T-helper 2 cell treated with Interferon-gamma antibody and Interleukin-4, amounts not matched to agents 100 ng/mL and 5 ng/mL, for 36 hours (primary cell): ENCODE data around the gene SLC41A2. TPM values are rescaled to one million over a fixed set of nuclear protein-coding genes. Genes with fewer than 3 reads are reported as not detected.

ENCODE experiments used
- intact Hi-C: fragments of 100-400 bp; cut with micrococcal nuclease; formaldehyde crosslinking; loops from one replicate; pipeline ENCODE4 v1.15.1; 2023
- total RNA-seq: library from RNA; stranded (reverse); gene quantifications from 2 replicates; pipeline ENCODE4 v1.2.3, GENCODE V29; 2022

Gene SLC41A2
- total RNA-seq, 1 donor from 2014 or later: 1.6 TPM

DNA sequence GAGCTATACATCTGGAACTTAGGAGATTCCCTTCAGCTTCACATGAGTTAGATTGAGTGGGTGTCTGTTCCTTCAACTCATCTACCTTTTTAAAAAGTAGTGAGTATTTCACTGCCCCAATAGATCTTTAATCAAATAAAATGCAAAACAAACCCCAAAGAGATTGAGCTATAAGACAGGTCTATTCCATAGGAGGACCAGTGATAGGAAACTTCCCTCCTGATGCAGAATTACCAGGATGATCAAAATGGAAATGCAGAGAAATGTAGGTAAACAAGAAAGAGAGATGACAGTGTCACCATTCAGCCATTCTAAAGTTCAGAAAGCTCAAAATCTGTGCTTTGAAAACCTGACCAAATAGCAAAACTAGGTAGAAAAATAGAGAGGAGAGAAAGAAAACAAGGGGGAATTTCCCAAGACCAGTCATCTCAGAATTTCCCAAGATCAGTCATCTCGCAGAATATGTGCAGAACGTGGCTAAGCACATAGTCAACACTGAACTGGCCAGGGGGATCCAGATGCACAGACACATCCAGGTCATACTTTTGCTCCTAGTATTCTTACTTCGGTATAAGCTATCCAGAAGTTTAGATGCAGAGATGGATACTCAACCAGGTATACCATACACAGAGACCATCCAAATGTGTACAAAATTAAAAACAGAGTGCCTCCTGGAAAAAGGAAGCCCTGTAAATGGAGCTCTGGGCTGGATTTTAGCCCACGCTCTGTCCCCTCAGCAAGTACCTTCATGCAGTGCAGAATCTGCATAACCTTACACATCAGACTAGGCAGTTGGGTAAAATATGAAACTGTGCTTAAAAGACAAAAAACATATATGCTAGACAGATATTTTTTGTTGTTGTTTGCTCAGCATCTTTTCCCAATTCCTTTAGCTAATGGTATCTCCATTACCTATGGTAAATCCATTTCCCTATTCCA is 27.4 kb downstream of the SLC41A2 start:
- intact Hi-C loops: no loop called here

DNA sequence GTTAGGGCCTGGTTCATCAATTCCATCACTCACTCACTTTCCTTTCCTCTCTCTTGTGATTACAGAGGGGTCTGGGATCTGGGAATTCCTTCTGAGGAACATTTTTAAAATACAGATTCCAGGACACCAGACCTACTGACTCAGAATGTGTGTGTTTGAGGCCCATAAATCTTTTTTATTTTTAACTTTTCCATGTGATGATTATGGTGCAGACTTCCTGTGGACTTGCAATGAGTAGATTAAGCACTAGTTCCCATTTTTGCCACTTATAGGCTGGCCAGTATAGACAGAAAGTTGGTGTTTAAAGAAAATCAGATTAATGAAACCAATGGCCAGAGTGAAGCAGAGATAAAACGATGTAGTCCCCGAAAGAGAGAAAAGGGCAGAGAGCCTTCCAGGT is 28.1 kb downstream of the SLC41A2 start:
- intact Hi-C loops: no loop called here

DNA sequence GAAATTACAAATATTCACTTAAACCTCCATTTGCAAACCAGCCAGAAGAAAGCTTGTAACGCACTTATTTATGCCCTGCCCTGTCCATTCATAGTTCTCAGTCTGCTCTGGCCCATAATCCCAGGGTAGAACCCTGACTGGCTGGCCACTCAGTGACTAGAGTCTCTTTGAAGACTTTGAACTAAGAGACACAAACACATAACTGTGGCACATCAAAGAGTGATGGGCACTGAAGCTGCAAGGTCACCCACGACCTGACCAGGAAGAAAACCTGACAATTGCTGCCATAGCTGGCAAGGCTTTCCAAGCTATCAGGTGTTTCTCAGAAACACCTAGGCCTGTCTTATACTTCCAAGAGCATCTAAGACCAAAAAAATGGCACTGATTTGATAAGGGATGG is 28.7 kb downstream of the SLC41A2 start:
- intact Hi-C loops: no loop called here

DNA sequence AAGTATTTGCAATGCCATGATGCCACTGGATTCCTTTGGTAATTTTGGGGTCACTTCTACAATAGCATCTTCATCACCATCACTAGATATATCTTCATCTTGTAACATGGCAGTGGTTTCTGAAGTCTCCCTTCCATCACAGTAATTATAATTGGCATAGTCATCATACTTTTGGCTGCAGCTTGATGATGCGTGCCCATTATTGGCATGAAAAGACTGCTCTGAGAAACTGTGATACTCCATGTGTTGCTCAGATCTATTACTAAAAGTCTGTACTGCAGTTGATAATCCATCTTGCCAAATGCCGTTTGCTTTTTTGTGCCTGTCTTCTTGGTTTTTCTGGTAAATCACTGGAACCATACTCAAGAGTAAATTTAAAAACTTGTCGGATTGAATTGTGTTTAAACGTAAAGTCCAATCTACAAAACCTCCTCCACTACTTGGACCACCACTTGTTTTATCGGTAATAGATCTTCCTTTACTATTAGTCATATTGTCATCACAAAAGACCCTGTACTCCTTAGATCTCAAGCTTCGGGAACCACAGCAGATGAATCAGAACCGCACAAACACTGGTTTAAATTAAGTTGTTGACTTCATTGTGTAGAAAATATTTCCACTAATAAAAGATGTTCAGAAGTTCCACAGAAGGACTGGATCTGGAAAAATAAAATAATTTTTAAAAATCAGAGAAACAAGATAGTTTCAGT is 29.9 kb downstream of the SLC41A2 start:
- intact Hi-C loops: no loop called here

DNA sequence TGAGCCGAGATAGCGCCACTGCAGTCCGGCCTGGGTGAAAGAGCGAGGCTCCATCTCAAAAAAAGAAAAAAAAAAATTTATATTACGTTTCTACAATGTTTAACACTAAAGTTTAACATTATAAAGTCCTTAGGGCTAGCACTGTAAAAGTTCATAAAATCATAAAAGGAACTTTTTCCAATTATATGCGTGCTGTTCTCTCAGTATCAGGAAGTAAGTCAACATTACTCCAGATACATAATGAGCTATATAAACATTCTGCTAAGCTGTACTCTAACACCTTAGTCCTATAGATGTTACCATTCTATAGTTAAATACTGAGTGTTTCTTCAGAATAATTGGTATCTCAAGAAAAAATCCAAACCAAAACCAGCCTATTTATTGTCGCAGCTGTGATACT is 32.6 kb downstream of the SLC41A2 start:
- intact Hi-C loops: no loop called here

DNA sequence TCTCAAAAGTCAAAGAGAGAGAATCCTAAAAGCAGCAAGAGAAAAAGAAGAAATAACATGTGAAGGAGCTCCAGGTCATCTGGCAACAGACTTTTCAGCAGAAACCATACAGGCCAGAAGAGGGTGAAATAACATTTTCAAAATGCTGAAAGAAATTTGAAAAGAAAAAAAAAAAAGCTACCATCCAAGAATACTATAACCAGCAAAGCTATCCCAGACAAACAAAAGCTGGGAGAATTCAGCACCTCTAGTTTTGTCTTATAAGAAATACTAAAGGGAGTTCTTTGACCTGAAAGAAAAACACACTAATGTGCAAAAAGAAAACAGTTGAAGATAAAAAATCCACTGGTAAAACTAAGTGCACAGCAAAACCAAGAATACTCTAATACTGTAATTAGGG is 36.8 kb downstream of the SLC41A2 start:
- intact Hi-C loops: no loop called here

DNA sequence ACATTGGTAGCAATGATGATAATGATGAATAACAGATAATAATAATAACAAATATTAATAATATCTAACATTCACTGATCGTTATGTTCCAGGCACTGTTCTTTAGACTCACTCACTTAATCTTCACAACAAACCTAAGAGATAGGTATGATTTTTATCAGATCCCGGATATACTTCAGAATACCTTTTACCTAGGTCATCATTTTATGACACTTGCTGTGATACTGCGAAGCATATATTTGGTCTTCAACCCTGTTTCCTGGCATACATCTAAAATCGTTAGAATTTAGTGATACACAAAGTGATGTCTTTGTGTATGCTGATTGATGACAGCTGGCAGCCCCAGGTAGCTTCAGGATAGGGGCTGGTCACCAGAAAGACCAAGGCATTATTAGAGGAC is 46.1 kb downstream of the SLC41A2 start:
- intact Hi-C loops: no loop called here

DNA sequence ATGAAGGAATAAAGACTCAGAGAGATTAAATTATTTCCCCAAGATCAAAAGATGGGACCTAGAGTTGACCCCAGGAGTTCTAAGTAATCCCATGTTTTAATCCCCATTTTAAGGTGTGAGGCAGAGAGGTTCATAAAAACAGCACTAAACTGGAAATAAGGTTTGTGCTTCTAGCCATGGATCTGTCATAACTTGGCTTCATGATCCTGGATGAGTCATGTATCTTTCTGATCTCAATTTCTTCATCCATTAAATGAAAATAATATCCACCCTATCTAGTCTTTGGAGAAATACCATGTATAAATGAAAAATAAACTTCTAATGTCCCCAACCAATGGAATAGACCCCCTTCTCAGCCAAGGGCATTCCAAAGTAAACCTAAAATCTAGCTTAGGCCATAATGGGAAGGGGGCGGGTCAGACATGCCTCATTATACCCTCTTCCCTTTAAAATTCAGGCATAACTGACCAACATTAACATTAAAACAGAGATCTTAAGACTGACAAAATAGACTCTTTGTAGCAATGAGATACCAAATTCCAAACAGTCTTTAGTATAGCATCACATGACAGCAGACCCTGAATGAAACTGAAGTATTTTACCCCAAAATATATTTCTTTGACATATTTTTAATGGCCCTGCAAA is 47.8 kb downstream of the SLC41A2 start:
- intact Hi-C loops: no loop called here

DNA sequence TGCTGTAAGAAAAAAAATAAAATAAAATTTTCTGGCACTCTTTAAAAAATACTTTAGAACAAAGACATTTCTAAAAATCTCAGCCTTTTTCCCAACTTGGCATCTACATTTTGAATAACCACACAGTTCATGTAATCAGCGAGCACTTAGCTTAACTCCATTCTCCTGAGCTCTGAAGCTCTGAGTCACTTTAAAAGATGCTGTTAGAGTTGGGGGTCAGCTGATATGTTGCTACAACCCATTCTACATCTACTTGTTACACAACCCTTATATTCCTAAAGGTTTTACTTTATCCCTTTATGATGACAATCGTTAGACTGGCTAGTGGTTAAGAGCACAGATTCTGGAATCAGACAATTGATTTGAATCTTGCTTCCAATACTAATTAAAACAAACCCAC is 48.3 kb downstream of the SLC41A2 start:
- intact Hi-C loops: no loop called here

Other genes starting within 250 kb of the SLC41A2 start
- 16.6 and 17.2 TPM in 2 replicates for gene NOPCHAP1, start 28.0 kb upstream of the SLC41A2 start, total RNA-seq
- gene ALDH1L2, start 126.2 kb upstream of the SLC41A2 start, total RNA-seq: 0.52 and 0.73 TPM in 2 replicates
- 40.2 TPM in 2 replicates for gene WASHC4, start 149.4 kb upstream of the SLC41A2 start, total RNA-seq